ENCODE results near the gene SIRT7.

The SIRT7 gene

GRCh38 chr17:81929253-81930141, 11.5 kb upstream of the SIRT7 start:
- TF ChIP-seq, protein P1, sequence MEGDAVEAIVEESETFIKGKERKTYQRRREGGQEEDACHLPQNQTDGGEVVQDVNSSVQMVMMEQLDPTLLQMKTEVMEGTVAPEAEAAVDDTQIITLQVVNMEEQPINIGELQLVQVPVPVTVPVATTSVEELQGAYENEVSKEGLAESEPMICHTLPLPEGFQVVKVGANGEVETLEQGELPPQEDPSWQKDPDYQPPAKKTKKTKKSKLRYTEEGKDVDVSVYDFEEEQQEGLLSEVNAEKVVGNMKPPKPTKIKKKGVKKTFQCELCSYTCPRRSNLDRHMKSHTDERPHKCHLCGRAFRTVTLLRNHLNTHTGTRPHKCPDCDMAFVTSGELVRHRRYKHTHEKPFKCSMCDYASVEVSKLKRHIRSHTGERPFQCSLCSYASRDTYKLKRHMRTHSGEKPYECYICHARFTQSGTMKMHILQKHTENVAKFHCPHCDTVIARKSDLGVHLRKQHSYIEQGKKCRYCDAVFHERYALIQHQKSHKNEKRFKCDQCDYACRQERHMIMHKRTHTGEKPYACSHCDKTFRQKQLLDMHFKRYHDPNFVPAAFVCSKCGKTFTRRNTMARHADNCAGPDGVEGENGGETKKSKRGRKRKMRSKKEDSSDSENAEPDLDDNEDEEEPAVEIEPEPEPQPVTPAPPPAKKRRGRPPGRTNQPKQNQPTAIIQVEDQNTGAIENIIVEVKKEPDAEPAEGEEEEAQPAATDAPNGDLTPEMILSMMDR (IDR thresholded peaks at IDR 0.05; ENCODE audit: low read depth, low read length) = no peak
- DNase-seq (ENCODE audit: extremely low read depth, low read depth) = no peak

DNA sequence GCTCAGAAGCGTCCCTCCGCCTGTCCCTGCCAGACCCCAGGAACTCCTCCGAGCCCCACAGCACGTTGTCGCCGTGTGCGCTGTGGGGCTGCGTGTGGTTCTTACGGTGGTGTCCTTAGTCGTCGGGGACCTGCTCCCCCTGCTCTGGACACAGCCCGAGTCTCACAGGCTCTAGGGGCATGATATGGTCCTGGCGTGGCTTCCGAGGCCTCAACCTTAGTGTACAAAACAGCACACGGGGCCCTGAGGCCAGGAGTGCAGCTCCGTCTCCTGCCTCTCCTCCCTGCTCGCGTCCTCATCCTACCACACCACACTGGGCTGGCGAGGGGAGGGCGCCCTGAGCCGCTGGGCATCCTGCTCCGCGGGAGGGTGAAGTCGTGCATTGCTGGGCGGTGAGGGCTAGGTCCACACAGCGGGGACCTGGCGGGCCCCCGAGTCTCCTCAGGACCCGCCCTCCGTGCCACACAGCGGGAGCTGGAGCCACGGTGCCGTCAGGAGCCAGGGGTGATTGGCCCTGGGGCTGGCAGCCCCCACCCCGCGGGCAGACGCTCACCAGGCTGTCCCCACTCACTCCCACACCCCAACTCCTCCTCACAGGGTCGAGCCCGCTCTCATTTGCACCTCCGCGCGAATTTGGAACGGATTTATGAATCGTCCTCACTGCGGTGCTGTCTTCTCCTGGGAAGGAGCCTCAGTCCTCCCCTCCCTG, 10.7 kb upstream of the SIRT7 start:
- TF ChIP-seq, protein P1 (IDR thresholded peaks at IDR 0.05; ENCODE audit: low read depth, low read length) = no peak
- no peak for DNase-seq (ENCODE audit: extremely low read depth, low read depth)

DNA sequence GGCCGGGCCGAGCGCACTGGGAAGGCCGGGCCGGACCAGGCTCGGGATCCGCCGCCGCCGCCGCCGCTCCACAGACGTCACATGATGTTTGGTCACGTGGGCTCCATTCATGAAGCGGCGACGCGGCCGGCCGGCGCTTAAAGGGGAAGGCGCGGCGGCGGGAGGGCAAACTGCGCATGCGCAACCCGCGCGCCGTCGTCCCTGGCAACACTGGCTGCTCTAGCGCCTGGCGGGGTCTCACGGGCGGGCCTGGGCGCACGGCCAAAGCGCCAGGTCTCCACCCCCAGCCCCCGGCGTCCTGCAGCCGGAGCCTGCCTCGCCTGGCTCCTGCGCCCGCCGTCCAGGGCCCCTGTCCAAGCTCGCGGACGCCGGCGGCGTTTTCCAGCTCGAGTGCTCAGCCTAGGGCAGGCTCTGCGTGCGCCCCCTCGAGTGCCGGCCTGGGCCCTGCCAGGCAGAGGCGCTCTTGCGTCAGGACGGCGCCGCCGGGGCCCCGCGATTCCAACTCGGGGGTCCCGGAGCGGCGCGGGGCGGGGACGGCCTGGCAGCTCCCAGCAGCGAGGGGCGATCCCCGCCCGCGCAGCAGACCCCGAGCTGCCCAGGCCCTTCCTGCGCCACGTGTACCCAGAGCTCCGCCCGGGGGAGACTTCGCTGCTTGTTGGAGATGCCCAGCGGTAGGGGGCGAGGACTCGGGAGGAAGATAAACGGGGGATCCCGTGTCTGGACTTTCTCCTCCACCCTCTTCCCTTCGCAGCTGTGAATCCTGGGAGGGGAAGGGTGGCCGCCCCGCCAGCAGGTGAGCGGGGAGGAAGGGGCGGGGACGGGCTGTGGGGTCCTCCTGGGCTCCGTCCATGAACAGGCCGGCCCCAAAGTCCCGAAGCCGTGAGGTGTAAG, 9.9 kb upstream of the SIRT7 start, which contains the start of gene MAFG:
MAFG (minus strand) TSS at position 83 of the 891 bp plus-strand sequence. CDS start 4,550 bp downstream, outside the sequence.
- peak; percentile 88 for DNase-seq (ENCODE audit: extremely low read depth, low read depth)
- TF ChIP-seq, protein P1 (IDR thresholded peaks at IDR 0.05; ENCODE audit: low read depth, low read length) = peak; percentile 18

- TF ChIP-seq, protein P1 (IDR thresholded peaks at IDR 0.05; ENCODE audit: low read depth, low read length) = no peak
- no peak for DNase-seq (ENCODE audit: extremely low read depth, low read depth)
These were observed 9.2 kb upstream of the SIRT7 start for GRCh38 chr17:81927152-81927652.

- DNase-seq (ENCODE audit: extremely low read depth, low read depth) = peak; percentile 65
- TF ChIP-seq, protein P1 (IDR thresholded peaks at IDR 0.05; ENCODE audit: low read depth, low read length) = no peak
These were observed 8.6 kb upstream of the SIRT7 start for GRCh38 chr17:81926451-81927151.

DNA sequence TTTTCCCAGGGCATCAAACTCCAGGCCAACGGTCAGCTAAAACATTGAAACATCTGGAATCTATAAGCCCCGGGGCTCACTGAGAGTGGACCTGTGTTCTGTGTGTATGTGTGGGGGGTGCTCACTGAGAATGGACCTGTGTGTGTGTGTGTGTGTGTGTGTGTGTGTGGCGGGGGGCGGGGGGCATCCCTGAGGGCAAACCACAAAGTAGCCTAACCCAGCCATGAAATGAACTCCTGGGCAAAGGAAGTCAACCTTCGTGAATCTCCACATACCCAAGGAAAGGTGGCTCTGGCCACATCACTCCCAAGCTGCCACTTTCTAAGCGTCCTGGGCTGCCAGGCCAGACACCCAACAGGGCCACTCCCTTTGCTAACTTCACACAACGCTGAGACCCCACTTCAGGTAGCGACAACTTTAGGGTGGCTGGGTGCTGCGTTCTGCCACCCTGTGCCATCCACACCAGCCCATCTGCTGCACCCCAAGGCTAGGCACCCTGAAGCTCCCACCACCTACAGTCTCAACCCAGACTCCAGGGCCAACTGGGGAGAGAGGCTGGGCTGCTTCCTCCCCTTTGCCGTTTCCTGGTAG, 8.0 kb upstream of the SIRT7 start:
- TF ChIP-seq, protein P1 (IDR thresholded peaks at IDR 0.05; ENCODE audit: low read depth, low read length) = no peak
- DNase-seq (ENCODE audit: extremely low read depth, low read depth) = no peak

All from AG09319 (cell line).